Measurements from ENCODE around the gene TTC14. TPM values are rescaled to one million over a fixed set of nuclear protein-coding genes. Genes with fewer than 3 reads are reported as not detected.

The TTC14 gene
- total and polyA plus RNA-seq, 5 experiments from 2014 or later: 13.7 to 184 (median 26.7) TPM

- peaks cover 19 to 60% (median 28%) of the 10 kb centered on the region in 5 donors for H3K27me3 Mint-ChIP-seq
- H3K36me3 Mint-ChIP-seq: peaks cover 0 to 9% (median 0%) of the 10 kb centered on the region in 3 donors
- DNase-seq (no peak), ATAC-seq (no peak)
- POLR2A ChIA-PET: no interaction called here
- no peaks in the 10 kb centered on the region for H3K4me1 Mint-ChIP-seq
- H3K4me3 Mint-ChIP-seq: no peak overlapping the region
- no peaks in the 10 kb centered on the region for H3K9me3 Mint-ChIP-seq
- no peak overlapping the region for H3K27ac Mint-ChIP-seq
These were observed 39.0 kb downstream of the TTC14 start for GRCh38 chr3:180640987-180641386.

GRCh38 chr3:180646187-180646790, 44.3 kb downstream of the TTC14 start:
- Mint-ChIP-seq H3K27me3 (peaks cover 11 to 51% (median 29%) of the 10 kb centered on the region in 5 donors), H3K27ac (no peak overlapping the region), H3K36me3 (no peaks in the 10 kb centered on the region), H3K4me1 (no peaks in the 10 kb centered on the region), H3K9me3 (no peaks in the 10 kb centered on the region), H3K4me3 (no peak overlapping the region)
- POLR2A ChIA-PET: no interaction called here
- DNase-seq: no peak
- no peak for ATAC-seq

GRCh38 chr3:180656406-180656805, 54.4 kb downstream of the TTC14 start:
- ATAC-seq: no peak
- Mint-ChIP-seq H3K27me3 (peaks cover 9 to 30% (median 18%) of the 10 kb centered on the region in 5 donors), H3K4me3 (no peak overlapping the region), H3K36me3 (no peaks in the 10 kb centered on the region), H3K27ac (no peak overlapping the region), H3K4me1 (no peaks in the 10 kb centered on the region), H3K9me3 (peaks cover 0 to 2% (median 0%) of the 10 kb centered on the region in 9 donors)
- DNase-seq: no peak
- POLR2A ChIA-PET: no interaction called here

GRCh38 chr3:180657094-180657493, 55.1 kb downstream of the TTC14 start:
- Mint-ChIP-seq H3K4me1 (no peaks in the 10 kb centered on the region), H3K9me3 (peaks cover 0 to 2% (median 0%) of the 10 kb centered on the region in 9 donors), H3K27ac (no peak overlapping the region), H3K4me3 (no peak overlapping the region), H3K36me3 (no peaks in the 10 kb centered on the region), H3K27me3 (peaks cover 9 to 30% (median 18%) of the 10 kb centered on the region in 5 donors)
- POLR2A ChIA-PET: no interaction called here
- ATAC-seq (no peak), DNase-seq (no peak)

Other genes starting within 250 kb of the TTC14 start
- 1 to 10 TPM in 1 of 2 experiments, not detected in 1; 1.1 TPM for gene CCDC39, start 77.3 kb downstream of the TTC14 start, total RNA-seq
- gene CCDC39, start 77.3 kb downstream of the TTC14 start, polyA plus RNA-seq: not detected